ENCODE data around the gene SLC25A22. TPM values are rescaled to one million over a fixed set of nuclear protein-coding genes. Genes with fewer than 3 reads are reported as not detected.

SLC25A22 gene
- total and polyA plus RNA-seq, 9 donors = 0.42 to 23.3 (median 15.5) TPM

GRCh38 chr11:841981-842369 lies 43.9 kb upstream of the SLC25A22 start:
- DNase-seq = no peak
- WGBS, 3 donors = 0 to 2% (median 1%) methylated on average over 22 to 27 of the region's 27 CpGs
- H3K27ac ChIP-seq = peak overlapping the region in 1 of 2 donors; percentile 92

GRCh38 chr11:839875-840617 lies 42.0 kb upstream of the SLC25A22 start:
- no peaks in the 10 kb centered on the region for H3K9me3 ChIP-seq
- H3K4me1 ChIP-seq (ENCODE audit: insufficient read depth) = peaks cover 15% of the 10 kb centered on the region
- 63 to 73% (median 63%) methylated on average over 21 to 25 of the region's 25 CpGs for WGBS, 3 donors
- intact Hi-C loops (cut with DNase I) = loop anchor here in 1 of 4 donors (5.0 to 10.0 kb wide), 2 partner anchors 33 to 625 kb away; partner anchors contain the start of genes PIDD1 and RPLP2
- no peak for DNase-seq
- H3K36me3 ChIP-seq = no peaks in the 10 kb centered on the region
- H3K27ac ChIP-seq = no peak overlapping the region
- no peaks in the 10 kb centered on the region for H3K27me3 ChIP-seq
- H3K4me3 ChIP-seq = no peak overlapping the region
- TF ChIP-seq CTCF (IDR thresholded peaks at IDR 0.05) (no peak), POLR2A (IDR thresholded peaks at IDR 0.05) (no peak), EP300 (IDR thresholded peaks at IDR 0.05) (no peak)

More at GRCh38 chr11:841981-842369, 43.9 kb upstream of the SLC25A22 start:
- Histone ChIP-seq H3K9me3 (no peaks in the 10 kb centered on the region), H3K36me3 (no peaks in the 10 kb centered on the region), H3K27me3 (no peaks in the 10 kb centered on the region), H3K4me3 (peak overlapping the region; percentile 49), H3K4me1 (ENCODE audit: insufficient read depth) (peaks cover 24% of the 10 kb centered on the region)
- intact Hi-C loops (cut with DNase I) = loop anchor here in 1 of 4 donors (5.0 to 10.0 kb wide), 2 partner anchors 35 to 623 kb away; partner anchors contain the start of genes PIDD1 and RPLP2
- TF ChIP-seq POLR2A (IDR thresholded peaks at IDR 0.05) (no peak), EP300 (IDR thresholded peaks at IDR 0.05) (no peak), CTCF (IDR thresholded peaks at IDR 0.05) (no peak)

GRCh38 chr11:839280-839623 lies 41.2 kb upstream of the SLC25A22 start:
- intact Hi-C loops (cut with DNase I) = no loop called here
- WGBS, 3 donors = 80 to 90% (median 87%) methylated on average over 5 of the region's 5 CpGs
- Histone ChIP-seq H3K27ac (no peak overlapping the region), H3K36me3 (no peaks in the 10 kb centered on the region), H3K9me3 (no peaks in the 10 kb centered on the region), H3K4me1 (ENCODE audit: insufficient read depth) (peaks cover 17% of the 10 kb centered on the region), H3K27me3 (no peaks in the 10 kb centered on the region), H3K4me3 (no peak overlapping the region)
- TF ChIP-seq CTCF (IDR thresholded peaks at IDR 0.05) = no peak
- no peak for TF ChIP-seq EP300 (IDR thresholded peaks at IDR 0.05)
- TF ChIP-seq POLR2A (IDR thresholded peaks at IDR 0.05) = no peak
- DNase-seq = no peak

- no peak for TF ChIP-seq EP300 (IDR thresholded peaks at IDR 0.05)
- no peak for TF ChIP-seq POLR2A (IDR thresholded peaks at IDR 0.05)
- TF ChIP-seq CTCF (IDR thresholded peaks at IDR 0.05) = no peak
- H3K9me3 ChIP-seq = no peaks in the 10 kb centered on the region
- no peak overlapping the region for H3K27ac ChIP-seq
- no peak for DNase-seq
- H3K36me3 ChIP-seq = no peaks in the 10 kb centered on the region
- H3K4me1 ChIP-seq (ENCODE audit: insufficient read depth) = peaks cover 18% of the 10 kb centered on the region
- no peaks in the 10 kb centered on the region for H3K27me3 ChIP-seq
- no peak overlapping the region for H3K4me3 ChIP-seq
- WGBS, 3 donors = 38 to 60% (median 47%) methylated on average over 17 of the region's 17 CpGs
- intact Hi-C loops (cut with DNase I) = no loop called here
These were observed 40.6 kb upstream of the SLC25A22 start for GRCh38 chr11:838441-839279.
